HepG2 (cell line): ENCODE results near the gene MT1M. TPM values are rescaled to one million over a fixed set of nuclear protein-coding genes. Genes with fewer than 3 reads are reported as not detected.
A peak's percentile ranks its signal among the peaks of the same experiment; 100 is the strongest.

Experiments used
- DMTF1 ChIP-seq: sonication (generic); formaldehyde crosslinking; IDR thresholded peaks from 2 replicates; pipeline ENCODE4 v1.4.0; 2020; ENCODE audit warnings: mild to moderate bottlenecking, missing genetic modification reagents
- IRF9 ChIP-seq: sonication (generic); formaldehyde crosslinking; IDR thresholded peaks from 2 replicates; pipeline ENCODE4 v1.8.0; 2022; ENCODE audit warnings: missing genetic modification reagents, mild to moderate bottlenecking, borderline replicate concordance
- NCOA1 ChIP-seq: sonication (generic); formaldehyde crosslinking; IDR thresholded peaks from 2 replicates; pipeline ENCODE4 v1.9.0; 2021; ENCODE audit warnings: missing genetic modification reagents
- NFRKB ChIP-seq: fragments of 450-650 bp; IDR thresholded peaks from 2 replicates; pipeline ENCODE4 v1.6.1; 2017
- NFYC ChIP-seq: IDR thresholded peaks from 2 replicates; pipeline ENCODE4 v1.6.1; 2016; ENCODE audit warnings: missing genetic modification reagents, missing compliant biosample characterization
- NR2F1 ChIP-seq, 2 experiments: fragments of 450-650 bp in 1 of 2; formaldehyde crosslinking in 1 of 2; IDR thresholded peaks; 2 replicates each; pipeline versions ENCODE4 v1.5.0 to v1.6.1; 2016 to 2020; ENCODE audit warnings: mild to moderate bottlenecking in 1 of 2, missing compliant biosample characterization in 1 of 2, missing genetic modification reagents in 1 of 2, moderate library complexity in 1 of 2
- POLR2AphosphoS5 ChIP-seq: IDR thresholded peaks from 2 replicates; pipeline ENCODE4 v1.6.1; 2012; ENCODE audit warnings: low read depth, low read length
- RBFOX2 ChIP-seq: fragments of 200-400 bp; formaldehyde crosslinking; IDR thresholded peaks from 2 replicates; pipeline ENCODE4 v1.6.1; 2017; ENCODE audit warnings: low read depth, mild to moderate bottlenecking, low read length
- RFX3 ChIP-seq: IDR thresholded peaks from 2 replicates; pipeline ENCODE4 v1.6.1; 2016; ENCODE audit warnings: missing biosample characterization, missing genetic modification reagents
- TOPORS ChIP-seq: sonication (generic); formaldehyde crosslinking; IDR thresholded peaks from 2 replicates; pipeline ENCODE4 v1.8.0; 2023; ENCODE audit warnings: mild to moderate bottlenecking, missing genetic modification reagents
- TRIM22 ChIP-seq: fragments of 450-650 bp; IDR thresholded peaks from 2 replicates; pipeline ENCODE4 v1.6.1; 2017
- ZFP36 ChIP-seq: fragments of 150-350 bp; IDR thresholded peaks from 2 replicates; pipeline ENCODE4 v1.6.1; 2018; ENCODE audit warnings: borderline replicate concordance, low read length, low read depth; ENCODE audit not compliant: partially characterized antibody
- ZIK1 ChIP-seq: sonication (generic); formaldehyde crosslinking; IDR thresholded peaks from 2 replicates; pipeline ENCODE4 v1.5.0; 2020; ENCODE audit warnings: mild to moderate bottlenecking, low read depth, missing genetic modification reagents, borderline replicate concordance
- ZNF18 ChIP-seq: sonication (generic); formaldehyde crosslinking; IDR thresholded peaks from 2 replicates; pipeline ENCODE4 v1.8.0; 2022; ENCODE audit warnings: mild to moderate bottlenecking, missing genetic modification reagents; ENCODE audit not compliant: insufficient replicate concordance
- ZNF710 ChIP-seq: sonication (generic); formaldehyde crosslinking; IDR thresholded peaks from 2 replicates; pipeline ENCODE4 v1.5.0; 2020; ENCODE audit warnings: mild to moderate bottlenecking, missing genetic modification reagents, borderline replicate concordance
- ZNF740 ChIP-seq: sonication (generic); formaldehyde crosslinking; IDR thresholded peaks from 2 replicates; pipeline ENCODE4 v1.4.0; 2020; ENCODE audit warnings: missing genetic modification reagents
- ZNF770 ChIP-seq: sonication (generic); formaldehyde crosslinking; IDR thresholded peaks from 2 replicates; pipeline ENCODE4 v1.5.0; 2020; ENCODE audit warnings: mild to moderate bottlenecking, missing genetic modification reagents
- polyA plus RNA-seq, 8 experiments: library from polyadenylated mRNA; depleted of rRNA in 3 of 8; stranded (reverse) in 7 of 8; unstranded in 1 of 8; fragments of >200 nt; fragmentation: Illumina TruSeq in 4 of 8; extraction: Trizol in 4 of 8; gene quantifications; 2 replicates each; pipeline versions ENCODE4 v1.2.1 to v1.2.3, GENCODE V29; 2011 to 2016; ENCODE audit warnings: low read depth in 4 of 8, missing spikeins in 1 of 8, mixed read lengths in 1 of 8; ENCODE audit not compliant: insufficient read depth in 1 of 8
- total RNA-seq, 5 experiments: library from RNA; depleted of rRNA; stranded (reverse); fragments of >200 nt; fragmentation: Illumina TruSeq; extraction: Trizol; gene quantifications; 2 replicates each; pipeline ENCODE4 v1.2.3, GENCODE V29; 2016; ENCODE audit warnings: low read depth in 1 of 5

Gene MT1M
- total and polyA plus RNA-seq, 2 of the 13 experiments (the other 11 are each of a cell fraction or from before 2014, with no cell fraction given) = 4.6 TPM; not detected in 1

GRCh38 chr16:56607109-56607618 lies 25.3 kb upstream of the MT1M start (continued):
- peak; percentile 22 for TF ChIP-seq ZNF18 (CRISPR knock-in tag)
- no peak for TF ChIP-seq TRIM22
- TF ChIP-seq POLR2AphosphoS5 = peak; percentile 79
- TF ChIP-seq IRF9 (CRISPR knock-in tag) = no peak
- no peak for TF ChIP-seq NCOA1 (CRISPR knock-in tag)
- TF ChIP-seq RFX3 (CRISPR knock-in tag) = no peak
- TF ChIP-seq NFYC (CRISPR knock-in tag) = no peak
- no peak; the same call in 1 of the 2 replicates for TF ChIP-seq DMTF1 (CRISPR knock-in tag)
- no peak for TF ChIP-seq ZNF740 (CRISPR knock-in tag)
- no peak for TF ChIP-seq ZNF770
- 0 out of 2 replicates have a peak, but pooled peaks have one; percentile 63 for TF ChIP-seq TOPORS (CRISPR knock-in tag)
- TF ChIP-seq NR2F1 (CRISPR knock-in tag; IDR thresholded peaks at IDR 0.05) = peak; percentile 12 to 68; a peak in 3 of 4 replicates
- no peak for TF ChIP-seq ZFP36
- peak; percentile 46; the same call in 1 of the 2 replicates for TF ChIP-seq RBFOX2
- TF ChIP-seq ZIK1 (CRISPR knock-in tag) = peak; percentile 80; the same call in 1 of the 2 replicates
- no peak for TF ChIP-seq NFRKB
- peak; percentile 72; the same call in 1 of the 2 replicates for TF ChIP-seq ZNF710 (CRISPR knock-in tag)
